Kidney (tissue), 14 donors: ENCODE measurements around the gene INPP5D. TPM values are rescaled to one million over a fixed set of nuclear protein-coding genes. Genes with fewer than 3 reads are reported as not detected.

Source experiments
- DNase-seq, 5 donors: peaks; one replicate each; pipeline ENCODE4 v3.0.0-alpha.2; 2013 to 2020
- FAIRE-seq: peaks from 2 replicates; lab custom pipeline; 2012; peaks lifted over from hg19 to GRCh38; lab: Jason Lieb, UNC
- H3K27ac ChIP-seq, 2 donors: one replicate each; pipeline ENCODE4 v1.7.0; 2013; ENCODE audit warnings: low read depth in 2 of 2, low read length in 2 of 2, inconsistent platforms in 1 of 2
- H3K27me3 ChIP-seq: one replicate; pipeline ENCODE4 v1.7.1; 2013; ENCODE audit warnings: low read length, inconsistent platforms; ENCODE audit not compliant: control insufficient read depth, insufficient read depth
- H3K36me3 ChIP-seq, 3 donors: one replicate each; pipeline versions ENCODE4 v1.7.0 to v1.7.1; 2013; ENCODE audit warnings: low read length in 3 of 3, control low read depth in 1 of 3, inconsistent platforms in 1 of 3; ENCODE audit not compliant: insufficient read depth in 3 of 3, control insufficient read depth in 2 of 3
- H3K4me1 ChIP-seq, 3 donors: one replicate each; pipeline versions ENCODE4 v1.7.0 to v1.7.1; 2013; ENCODE audit warnings: low read length in 3 of 3, inconsistent platforms in 1 of 3, low read depth in 1 of 3; ENCODE audit not compliant: control insufficient read depth in 2 of 3, insufficient read depth in 2 of 3
- H3K4me3 ChIP-seq, 3 donors: one replicate each; pipeline versions ENCODE4 v1.7.0 to v1.8.1; 2013; ENCODE audit warnings: low read length in 3 of 3, control low read depth in 1 of 3, inconsistent platforms in 1 of 3
- H3K9ac ChIP-seq, 3 donors: one replicate each; pipeline versions ENCODE4 v1.7.0 to v1.7.1; 2013; ENCODE audit warnings: low read length in 3 of 3, control low read depth in 1 of 3, inconsistent platforms in 1 of 3
- H3K9me3 ChIP-seq, 3 donors: one replicate each; pipeline versions ENCODE4 v1.7.0 to v1.7.1; 2013; ENCODE audit warnings: low read length in 3 of 3, control low read depth in 1 of 3, inconsistent platforms in 1 of 3; ENCODE audit not compliant: control insufficient read depth in 2 of 3, insufficient read depth in 1 of 3
- intact Hi-C: fragments of 100-400 bp; cut with DNase I; formaldehyde crosslinking; loops from one replicate; pipeline ENCODE4 v1.11.1; 2022
- polyA plus RNA-seq: library from polyadenylated mRNA; stranded (reverse); fragments of 350-450 nt; fragmentation: Illumina TruSeq; extraction: RNeasy Lipid Tissue Mini Kit (QIAGEN cat#74804); gene quantifications from one replicate; pipeline ENCODE4 v1.2.3, GENCODE V29; 2014; ENCODE audit warnings: low read depth, low replicate concordance; ENCODE audit not compliant: insufficient read depth
- total RNA-seq: library from RNA; stranded (reverse); fragmentation: NEBNext Ultra II Directional; extraction: Animal tissue kit (Norgen Biotek cat#: 25700); gene quantifications from one replicate; pipeline ENCODE4 v1.2.1, GENCODE V29; 2021
- TF ChIP-seq, protein P1 (sequence below): IDR thresholded peaks from 3 replicates; pipeline ENCODE4 v1.5.1; 2012; ENCODE audit warnings: mild to moderate bottlenecking, moderate library complexity, borderline replicate concordance; ENCODE audit not compliant: insufficient read depth; ENCODE audit errors: extremely low read depth
- donor health status: control.
- donor health status: control.
- donor health status: control.
- donor health status: control.
- donor health status: control.
- donor health status: DM: yes; HTN: yes; CAD: no.
- donor health status: Normal renal cell carcinoma (clear cell type).

INPP5D gene
- total and polyA plus RNA-seq, 2 donors from 2014 or later, result 2.6 to 29.6 TPM

DNA sequence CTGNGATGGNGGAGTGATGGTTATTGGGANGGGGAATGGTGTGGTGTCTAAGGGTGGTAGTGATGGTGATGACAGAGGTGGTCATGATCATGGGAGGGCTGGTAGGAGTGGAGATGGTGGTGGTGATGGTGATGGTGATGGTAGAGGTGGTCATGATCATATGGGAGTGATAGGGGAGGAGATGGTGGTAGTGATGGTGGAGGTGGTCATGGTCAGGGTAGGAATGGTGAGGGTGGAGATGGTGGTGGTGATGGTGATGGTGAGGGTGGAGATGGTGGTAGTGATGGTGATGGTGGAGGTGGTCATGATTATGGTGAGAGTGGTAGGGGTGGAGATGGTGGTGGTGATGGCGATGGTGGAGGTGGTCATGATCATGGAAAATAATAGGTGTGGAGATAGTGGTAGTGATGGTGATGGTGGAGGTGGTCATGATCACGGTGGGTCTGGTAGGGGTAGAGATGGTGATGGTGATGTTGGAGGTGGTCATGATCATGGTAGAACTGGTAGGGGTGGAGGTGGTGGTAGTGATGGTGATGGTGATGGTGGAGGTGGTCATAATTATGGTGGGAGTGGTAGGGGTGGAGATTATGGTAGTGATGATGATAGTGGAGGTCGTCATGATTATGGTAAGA, 83.7 kb downstream of the INPP5D start:
- Histone ChIP-seq H3K4me1 (no peaks in the 10 kb centered on the region), H3K9ac (no peak overlapping the region), H3K27ac (no peak overlapping the region), H3K27me3 (no peaks in the 10 kb centered on the region), H3K4me3 (no peak overlapping the region), H3K36me3 (no peaks in the 10 kb centered on the region), H3K9me3 (no peaks in the 10 kb centered on the region)
- intact Hi-C loops, result no loop called here
- DNase-seq, result no peak
- FAIRE-seq, result no peak
- TF ChIP-seq, protein P1, sequence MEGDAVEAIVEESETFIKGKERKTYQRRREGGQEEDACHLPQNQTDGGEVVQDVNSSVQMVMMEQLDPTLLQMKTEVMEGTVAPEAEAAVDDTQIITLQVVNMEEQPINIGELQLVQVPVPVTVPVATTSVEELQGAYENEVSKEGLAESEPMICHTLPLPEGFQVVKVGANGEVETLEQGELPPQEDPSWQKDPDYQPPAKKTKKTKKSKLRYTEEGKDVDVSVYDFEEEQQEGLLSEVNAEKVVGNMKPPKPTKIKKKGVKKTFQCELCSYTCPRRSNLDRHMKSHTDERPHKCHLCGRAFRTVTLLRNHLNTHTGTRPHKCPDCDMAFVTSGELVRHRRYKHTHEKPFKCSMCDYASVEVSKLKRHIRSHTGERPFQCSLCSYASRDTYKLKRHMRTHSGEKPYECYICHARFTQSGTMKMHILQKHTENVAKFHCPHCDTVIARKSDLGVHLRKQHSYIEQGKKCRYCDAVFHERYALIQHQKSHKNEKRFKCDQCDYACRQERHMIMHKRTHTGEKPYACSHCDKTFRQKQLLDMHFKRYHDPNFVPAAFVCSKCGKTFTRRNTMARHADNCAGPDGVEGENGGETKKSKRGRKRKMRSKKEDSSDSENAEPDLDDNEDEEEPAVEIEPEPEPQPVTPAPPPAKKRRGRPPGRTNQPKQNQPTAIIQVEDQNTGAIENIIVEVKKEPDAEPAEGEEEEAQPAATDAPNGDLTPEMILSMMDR, result no peak

DNA sequence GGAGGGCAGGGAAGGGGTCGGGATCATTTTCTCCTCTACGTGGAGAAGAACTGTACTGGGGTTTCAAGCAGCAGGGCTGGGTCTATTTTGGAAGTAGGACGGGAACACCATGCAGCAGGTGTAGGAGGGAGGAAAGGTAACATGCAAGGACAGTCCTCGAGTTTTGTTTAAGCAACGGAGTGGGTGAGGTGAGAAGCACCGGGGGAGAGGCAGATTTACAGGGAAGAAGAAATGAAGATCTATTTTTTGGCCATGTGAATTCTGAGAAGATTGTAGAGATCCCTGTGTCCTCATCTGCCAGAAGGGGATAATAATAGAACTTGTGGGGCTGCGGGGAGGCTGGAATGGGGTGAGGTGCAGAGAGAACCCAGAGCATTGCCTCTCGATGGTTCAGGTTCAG, 85.6 kb downstream of the INPP5D start:
- FAIRE-seq, result no peak
- Histone ChIP-seq H3K9me3 (no peaks in the 10 kb centered on the region), H3K4me3 (no peak overlapping the region), H3K4me1 (no peaks in the 10 kb centered on the region), H3K27ac (no peak overlapping the region), H3K9ac (no peak overlapping the region), H3K27me3 (no peaks in the 10 kb centered on the region), H3K36me3 (no peaks in the 10 kb centered on the region)
- TF ChIP-seq, protein P1, result no peak
- intact Hi-C loops, result no loop called here
- DNase-seq, result no peak

DNA sequence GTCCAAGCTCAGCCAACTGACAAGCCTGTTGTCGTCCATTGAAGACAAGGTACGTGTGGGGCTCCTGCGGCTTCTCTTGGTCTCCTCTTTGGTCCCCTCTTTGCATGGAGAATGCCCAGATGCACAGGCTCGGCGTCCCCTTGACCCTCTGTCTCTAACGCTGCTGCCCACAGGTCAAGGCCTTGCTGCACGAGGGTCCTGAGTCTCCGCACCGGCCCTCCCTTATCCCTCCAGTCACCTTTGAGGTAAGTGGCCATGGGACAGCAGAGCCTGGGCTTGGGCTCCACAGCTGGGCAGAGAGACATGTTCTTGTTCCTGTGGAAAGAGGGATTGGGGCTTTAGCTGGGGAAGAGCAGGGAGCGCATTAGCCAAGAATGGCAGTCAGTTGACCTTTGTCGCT, 86.1 kb downstream of the INPP5D start:
- Histone ChIP-seq H3K9me3 (no peaks in the 10 kb centered on the region), H3K4me1 (no peaks in the 10 kb centered on the region), H3K9ac (no peak overlapping the region), H3K36me3 (no peaks in the 10 kb centered on the region), H3K27ac (no peak overlapping the region), H3K27me3 (no peaks in the 10 kb centered on the region), H3K4me3 (no peak overlapping the region)
- no peak for DNase-seq
- TF ChIP-seq, protein P1, result no peak
- no peak for FAIRE-seq
- intact Hi-C loops, result no loop called here
